IMR-90 (cell line): ENCODE measurements around the gene RGS12. TPM values are rescaled to one million over a fixed set of nuclear protein-coding genes. Genes with fewer than 3 reads are reported as not detected.

Experiments used
- polyA plus RNA-seq, 3 experiments: library from polyadenylated mRNA; depleted of rRNA; stranded (reverse); fragments of >200 nt; gene quantifications; 2 replicates each; pipeline ENCODE4 v1.2.3, GENCODE V29; 2012; ENCODE audit warnings: low replicate concordance in 1 of 3
- total RNA-seq: library from RNA; depleted of rRNA; stranded (reverse); fragments of >200 nt; gene quantifications from 2 replicates; pipeline ENCODE4 v1.2.3, GENCODE V29; 2012; rRNA removed

RGS12 gene
- total and polyA plus RNA-seq, 2 of the 4 experiments (the other 2 are of a cell fraction) = 11.8 to 12.0 TPM

Other genes with a start within 250 kb of the RGS12 start
- not detected in 2 replicates for gene HTT-AS, start 218.5 kb upstream of the RGS12 start, total RNA-seq
- not detected in 2 replicates for gene HTT-AS, start 218.5 kb upstream of the RGS12 start, polyA plus RNA-seq (2012; rRNA removed)
- gene HTT, start 218.3 kb upstream of the RGS12 start, total RNA-seq = 14.3 and 16.1 TPM in 2 replicates
- gene HTT, start 218.3 kb upstream of the RGS12 start, polyA plus RNA-seq (2012; rRNA removed) = 11.6 and 18.7 TPM in 2 replicates
- gene MSANTD1, start 43.9 kb upstream of the RGS12 start, total RNA-seq = under 0.01 and 0.28 TPM in 2 replicates
- 0.07 and 0.09 TPM in 2 replicates for gene MSANTD1, start 43.9 kb upstream of the RGS12 start, polyA plus RNA-seq (2012; rRNA removed)
- gene HGFAC, start 148.9 kb downstream of the RGS12 start, total RNA-seq = not detected in 2 replicates
- 0.05 and 0.23 TPM in 2 replicates for gene HGFAC, start 148.9 kb downstream of the RGS12 start, polyA plus RNA-seq (2012; rRNA removed)
- gene DOK7, start 170.3 kb downstream of the RGS12 start, total RNA-seq = not detected in 2 replicates
- not detected in 2 replicates for gene DOK7, start 170.3 kb downstream of the RGS12 start, polyA plus RNA-seq (2012; rRNA removed)
- gene LRPAP1, start 239.4 kb downstream of the RGS12 start, total RNA-seq = 114 and 135 TPM in 2 replicates
- gene LRPAP1, start 239.4 kb downstream of the RGS12 start, polyA plus RNA-seq (2012; rRNA removed) = 171 and 175 TPM in 2 replicates